Measurements from ENCODE around the gene VWA1.
"Not testable (repeated sequence)": the region's sequence is repeated elsewhere in the genome, so short reads cannot be mapped to it uniquely, and the experiment has no call there.

Gene VWA1

DNA sequence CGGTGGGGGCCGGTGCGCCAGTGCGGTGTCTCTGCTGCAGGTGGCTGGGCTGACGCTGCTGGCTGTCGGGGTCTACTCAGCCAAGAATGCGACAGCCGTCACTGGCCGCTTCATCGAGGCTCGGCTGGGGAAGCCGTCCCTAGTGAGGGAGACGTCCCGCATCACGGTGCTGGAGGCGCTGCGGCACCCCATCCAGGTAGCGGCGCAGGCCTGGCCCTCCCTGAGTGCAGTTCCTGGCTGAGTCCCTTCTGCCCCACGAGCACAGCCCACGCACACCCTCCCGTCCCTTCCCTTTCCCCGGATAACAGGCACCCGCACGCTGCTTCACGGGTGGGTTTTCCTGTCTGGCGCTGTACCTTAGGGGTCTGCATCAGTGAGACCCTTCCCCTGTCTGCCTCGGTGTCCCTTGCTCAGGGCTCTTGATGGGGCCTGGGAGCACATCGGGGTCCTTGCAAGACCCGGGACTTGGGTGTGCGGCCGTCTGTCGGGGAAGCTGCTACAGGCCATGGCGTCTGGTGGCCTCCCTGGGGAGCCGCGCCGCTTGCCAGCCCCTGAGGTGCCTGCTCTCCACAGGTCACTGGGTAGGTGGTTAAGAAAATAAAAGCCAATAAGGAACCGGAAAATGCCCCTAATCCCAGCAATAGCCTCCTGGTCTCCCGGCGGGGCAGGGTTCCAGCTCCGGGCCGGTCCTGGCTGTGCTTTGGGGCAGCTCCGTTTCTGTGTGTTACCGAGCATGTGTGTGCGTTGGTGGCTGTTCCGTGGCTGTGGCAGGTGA lies 49.7 kb downstream of the VWA1 start:
- DNase-seq (ENCODE audit: low read depth in 2 of 2), result not testable (repeated sequence)

DNA sequence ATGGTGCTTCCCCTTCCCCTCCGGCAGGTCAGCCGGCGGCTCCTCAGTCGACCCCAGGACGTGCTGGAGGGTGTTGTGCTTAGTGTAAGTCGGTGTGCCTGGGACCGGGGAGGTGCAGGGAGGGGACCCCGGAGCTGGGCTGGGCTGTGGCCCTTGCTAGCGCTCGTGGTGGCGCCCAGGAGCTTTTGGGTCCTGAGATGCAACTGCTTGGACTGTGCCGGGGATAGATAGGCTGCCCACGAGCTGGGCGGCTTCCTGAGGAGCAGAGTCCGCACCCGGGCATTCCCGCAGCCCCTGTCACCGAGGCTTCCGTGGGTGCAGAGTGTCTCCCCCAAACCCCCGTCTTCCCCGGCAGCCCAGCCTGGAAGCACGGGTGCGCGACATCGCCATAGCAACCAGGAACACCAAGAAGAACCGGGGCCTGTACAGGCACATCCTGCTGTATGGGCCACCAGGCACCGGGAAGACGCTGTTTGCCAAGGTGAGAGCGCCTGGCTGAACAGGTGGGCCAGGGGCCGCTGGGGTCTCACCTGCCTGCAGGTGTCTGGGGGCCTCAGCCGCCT lies 50.3 kb downstream of the VWA1 start:
- DNase-seq (ENCODE audit: low read depth in 2 of 2), result not testable (repeated sequence)

DNA sequence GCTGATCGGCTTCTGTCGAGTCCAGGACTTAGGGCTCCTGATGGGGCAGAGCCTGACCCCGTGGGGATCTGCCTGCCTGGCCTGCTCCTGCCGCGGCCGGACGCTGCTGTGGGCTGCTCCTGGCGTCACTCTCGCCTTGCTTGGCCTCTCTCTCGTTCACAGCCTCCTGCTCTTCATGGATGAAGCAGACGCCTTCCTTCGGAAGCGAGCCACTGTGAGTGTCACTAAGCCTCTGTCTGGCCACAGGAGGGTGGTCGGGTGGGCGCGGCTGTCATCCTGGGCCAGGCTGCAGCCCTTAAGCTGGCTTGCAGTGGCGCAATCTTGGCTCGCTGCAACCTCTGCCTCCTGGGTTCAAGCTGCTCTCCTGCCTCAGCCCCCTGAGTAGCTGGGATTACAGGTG lies 52.2 kb downstream of the VWA1 start:
- DNase-seq (ENCODE audit: low read depth in 2 of 2), result no peak

DNA sequence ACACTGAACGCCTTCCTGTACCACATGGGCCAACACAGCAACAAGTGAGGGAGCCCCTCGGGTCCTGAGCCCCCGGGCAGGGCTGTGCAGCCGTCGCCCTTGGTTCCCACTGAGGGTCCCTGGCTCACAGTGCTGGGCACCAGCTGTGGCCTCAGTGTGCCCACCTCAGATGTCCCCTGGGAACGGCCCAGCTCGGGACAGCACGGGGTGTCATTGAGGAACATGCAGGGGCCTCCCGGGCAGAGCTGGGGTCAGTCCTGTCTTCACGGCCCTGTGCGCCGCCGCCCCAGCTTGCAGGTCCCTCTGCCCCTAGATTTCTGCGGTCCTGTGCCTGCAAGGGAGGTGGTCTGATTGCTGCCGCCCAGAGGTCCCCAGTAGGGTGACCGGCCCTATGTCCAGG lies 53.7 kb downstream of the VWA1 start:
- no peak for DNase-seq (ENCODE audit: low read depth in 2 of 2)

DNA sequence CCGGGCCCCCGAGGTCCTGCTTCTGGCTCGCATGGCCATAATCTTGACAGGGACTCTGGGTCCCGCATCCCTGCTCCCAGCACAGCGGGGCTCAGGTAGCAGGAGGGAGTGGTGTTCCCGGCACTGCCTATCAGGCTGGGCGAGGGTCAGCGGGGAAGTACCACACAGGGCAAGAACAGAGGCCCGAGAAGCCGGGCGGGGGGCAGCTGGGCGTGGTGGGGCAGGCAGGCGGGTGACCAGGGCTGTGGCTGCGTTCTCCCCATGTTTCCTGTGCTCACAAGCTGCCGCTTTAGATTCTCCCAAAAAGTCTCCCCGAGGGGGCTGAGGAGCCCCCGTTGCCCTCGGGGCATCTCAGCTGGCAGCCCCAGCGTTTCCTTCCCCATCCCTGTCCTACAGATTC lies 54.4 kb downstream of the VWA1 start:
- DNase-seq (ENCODE audit: low read depth in 2 of 2), result no peak

DNA sequence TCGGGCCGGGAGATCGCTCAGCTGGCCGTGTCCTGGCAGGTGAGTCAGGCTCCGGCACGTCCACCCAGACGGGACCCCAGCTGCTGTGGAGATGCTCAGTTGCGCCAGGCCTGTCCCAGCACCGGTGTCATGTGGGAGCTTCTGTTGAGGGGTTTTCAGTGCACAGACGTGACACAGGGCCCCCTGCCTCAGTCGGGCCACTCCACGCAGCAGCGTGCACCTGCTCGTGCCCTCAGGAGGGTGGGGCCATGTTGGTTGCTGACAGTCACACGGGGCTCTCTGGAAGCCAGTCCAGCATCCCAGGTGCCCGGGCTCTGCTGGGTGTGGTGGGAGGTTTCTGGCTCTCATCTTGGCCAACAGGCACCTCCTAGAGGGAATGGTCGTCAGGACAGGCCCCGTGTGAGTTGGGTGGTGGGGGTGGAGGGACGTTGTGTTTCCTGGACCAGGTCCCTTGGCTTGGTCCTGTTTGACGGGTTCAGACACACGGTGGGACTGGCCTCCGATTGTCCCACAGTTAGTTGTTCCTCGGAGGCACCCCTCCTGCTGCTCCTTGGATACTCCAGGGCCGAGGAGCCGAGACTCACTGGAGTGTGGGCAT lies 55.2 kb downstream of the VWA1 start:
- DNase-seq (ENCODE audit: low read depth in 2 of 2), result no peak

DNA sequence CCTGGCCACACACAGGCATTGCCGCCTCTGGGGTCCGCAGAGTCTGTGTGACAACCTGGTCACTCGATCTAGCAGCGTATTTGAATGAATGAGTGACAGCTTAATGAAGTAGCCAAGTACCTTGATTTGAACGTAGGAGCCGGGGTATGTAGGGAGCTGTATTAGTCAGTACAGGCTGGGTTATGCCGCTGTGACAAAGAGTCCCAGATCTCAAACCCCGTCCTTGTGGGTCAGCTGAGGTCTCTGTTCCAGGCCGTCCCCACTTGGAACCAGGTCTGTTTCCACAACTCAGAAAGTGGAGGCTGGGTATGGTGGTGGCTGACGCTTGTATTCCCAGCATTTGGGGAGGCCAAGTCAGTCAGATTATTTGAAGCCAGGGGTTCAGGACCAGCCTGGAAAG lies 56.1 kb downstream of the VWA1 start:
- DNase-seq (ENCODE audit: low read depth in 2 of 2), result no peak
